Activated B cell treated with CpG ODN at 0.5 μM for 24 hours (primary cell): Measurements from ENCODE around the gene SDK2. TPM values are rescaled to one million over a fixed set of nuclear protein-coding genes. Genes with fewer than 3 reads are reported as not detected.

ENCODE experiments used
- ATAC-seq: fragments of 200-7000 bp; cut with Tn5 transposase; one replicate; pipeline ENCODE4 v1.10.0; 2021; ENCODE audit warnings: low read depth, mild to moderate bottlenecking, moderate library complexity
- CTCF ChIA-PET: fragments of 350-600 bp; sonication (Branson Sonifier 250); formaldehyde crosslinking; loops from one replicate; lab custom pipeline; 2021; ENCODE audit warnings: antibody characterized with exemption; lab: Charles Lee
- POLR2A ChIA-PET: fragments of 350-600 bp; sonication (Branson Sonifier 250); formaldehyde crosslinking; loops from one replicate; lab custom pipeline; 2021; ENCODE audit warnings: antibody characterized with exemption; lab: Charles Lee
- DNase-seq: peaks from one replicate; pipeline ENCODE4 v3.0.0; 2022
- H3K27ac Mint-ChIP-seq: one replicate; pipeline ENCODE4 v1.8.0; 2020; ENCODE audit warnings: mixed read lengths
- H3K27me3 Mint-ChIP-seq: one replicate; pipeline ENCODE4 v1.8.0; 2021; ENCODE audit warnings: mixed read lengths
- H3K36me3 Mint-ChIP-seq: one replicate; pipeline ENCODE4 v1.8.0; 2021; ENCODE audit warnings: low read depth, mixed read lengths
- H3K4me1 Mint-ChIP-seq: one replicate; pipeline ENCODE4 v1.8.0; 2021; ENCODE audit warnings: mixed read lengths
- H3K4me3 Mint-ChIP-seq: one replicate; pipeline ENCODE4 v1.8.0; 2020; ENCODE audit warnings: mild to moderate bottlenecking, mixed read lengths
- H3K9me3 Mint-ChIP-seq: one replicate; pipeline ENCODE4 v1.8.0; 2020; ENCODE audit warnings: mixed read lengths
- CTCF ChIP-seq: fragments of 200-600 bp; IDR thresholded peaks from one replicate; pipeline ENCODE4 v1.8.0; 2022; ENCODE audit warnings: antibody characterized with exemption, mild to moderate bottlenecking
- intact Hi-C: fragments of 100-400 bp; cut with micrococcal nuclease; formaldehyde crosslinking; loops from one replicate; pipeline ENCODE4 v1.15.1; 2024
- total RNA-seq: library from RNA; stranded (reverse); gene quantifications from 2 replicates; pipeline ENCODE4 v1.2.3, GENCODE V29; 2022

The SDK2 gene
- total RNA-seq, 1 donor from 2014 or later, result 2.5 TPM

- Mint-ChIP-seq H3K27ac (no peak overlapping the region), H3K9me3 (no peaks in the 10 kb centered on the region), H3K4me3 (no peak overlapping the region), H3K27me3 (no peaks in the 10 kb centered on the region), H3K4me1 (no peaks in the 10 kb centered on the region), H3K36me3 (no peaks in the 10 kb centered on the region)
- TF ChIP-seq CTCF, result no peak
- CTCF ChIA-PET, result no interaction called here
- POLR2A ChIA-PET, result no interaction called here
- intact Hi-C loops, result no loop called here
- DNase-seq (no peak), ATAC-seq (no peak)
Observed at GRCh38 chr17:73630965-73631595, 13.2 kb downstream of the SDK2 start.

- H3K36me3 Mint-ChIP-seq, result no peaks in the 10 kb centered on the region
- no peaks in the 10 kb centered on the region for H3K9me3 Mint-ChIP-seq
- H3K4me3 Mint-ChIP-seq, result no peak overlapping the region
- TF ChIP-seq CTCF, result no peak
- no peak overlapping the region for H3K27ac Mint-ChIP-seq
- no peaks in the 10 kb centered on the region for H3K27me3 Mint-ChIP-seq
- ChIA-PET POLR2A (no interaction called here), CTCF (no interaction called here)
- H3K4me1 Mint-ChIP-seq, result no peaks in the 10 kb centered on the region
- intact Hi-C loops, result no loop called here
- DNase-seq (no peak), ATAC-seq (no peak)
Observed at GRCh38 chr17:73630531-73630930, 13.7 kb downstream of the SDK2 start.

GRCh38 chr17:73628642-73629552 is 15.3 kb downstream of the SDK2 start:
- POLR2A ChIA-PET, result no interaction called here
- peaks cover 2% of the 10 kb centered on the region for H3K4me1 Mint-ChIP-seq
- no peak overlapping the region for H3K4me3 Mint-ChIP-seq
- no peak overlapping the region for H3K27ac Mint-ChIP-seq
- no peaks in the 10 kb centered on the region for H3K36me3 Mint-ChIP-seq
- CTCF ChIA-PET, result interaction anchor here (0.6 kb wide), 1 partner anchor 856 kb away, joined by 4 read pairs; no protein-coding TSS in a partner anchor
- no peaks in the 10 kb centered on the region for H3K27me3 Mint-ChIP-seq
- no peak for TF ChIP-seq CTCF
- ATAC-seq, result no peak
- intact Hi-C loops, result no loop called here
- DNase-seq, result no peak
- no peaks in the 10 kb centered on the region for H3K9me3 Mint-ChIP-seq

GRCh38 chr17:73625991-73626673 is 18.1 kb downstream of the SDK2 start:
- ATAC-seq, result no peak
- DNase-seq, result no peak
- TF ChIP-seq CTCF, result no peak
- Mint-ChIP-seq H3K36me3 (no peaks in the 10 kb centered on the region), H3K27ac (no peak overlapping the region), H3K27me3 (no peaks in the 10 kb centered on the region), H3K9me3 (no peaks in the 10 kb centered on the region), H3K4me1 (peaks cover 11% of the 10 kb centered on the region), H3K4me3 (no peak overlapping the region)
- CTCF ChIA-PET, result no interaction called here
- POLR2A ChIA-PET, result no interaction called here
- intact Hi-C loops, result no loop called here

- CTCF ChIA-PET, result no interaction called here
- Mint-ChIP-seq H3K9me3 (no peaks in the 10 kb centered on the region), H3K4me3 (no peak overlapping the region), H3K36me3 (no peaks in the 10 kb centered on the region), H3K27ac (no peak overlapping the region), H3K27me3 (no peaks in the 10 kb centered on the region), H3K4me1 (peaks cover 23% of the 10 kb centered on the region)
- ATAC-seq (no peak), DNase-seq (no peak)
- no peak for TF ChIP-seq CTCF
- POLR2A ChIA-PET, result no interaction called here
- intact Hi-C loops, result no loop called here
Observed at GRCh38 chr17:73625006-73625405, 19.2 kb downstream of the SDK2 start.
